GM10248 (cell line): ENCODE measurements around the gene TMEM198.

Source experiments
- CTCF ChIA-PET: fragments of 300-600 bp; sonication (Branson Sonifier 250); formaldehyde crosslinking; extraction: SDS; loops from one replicate; lab custom pipeline; 2021; ENCODE audit warnings: antibody characterized with exemption; lab: Yijun Ruan, JAX
- POLR2A ChIA-PET: fragments of 350-650 bp; sonication (Branson Sonifier 250); formaldehyde crosslinking; extraction: SDS; loops from one replicate; lab custom pipeline; 2020; ENCODE audit warnings: antibody characterized with exemption; lab: Yijun Ruan, JAX
- DNase-seq: peaks from one replicate; pipeline ENCODE4 v3.0.0; 2012; ENCODE audit errors: extremely low spot score
- TF ChIP-seq, protein P1 (sequence below): IDR thresholded peaks from 2 replicates; pipeline ENCODE4 v1.5.1; 2012; ENCODE audit warnings: mild to moderate bottlenecking, low read depth; ENCODE audit errors: extremely low read depth, missing control alignments, control extremely low read depth

Gene TMEM198

DNA sequence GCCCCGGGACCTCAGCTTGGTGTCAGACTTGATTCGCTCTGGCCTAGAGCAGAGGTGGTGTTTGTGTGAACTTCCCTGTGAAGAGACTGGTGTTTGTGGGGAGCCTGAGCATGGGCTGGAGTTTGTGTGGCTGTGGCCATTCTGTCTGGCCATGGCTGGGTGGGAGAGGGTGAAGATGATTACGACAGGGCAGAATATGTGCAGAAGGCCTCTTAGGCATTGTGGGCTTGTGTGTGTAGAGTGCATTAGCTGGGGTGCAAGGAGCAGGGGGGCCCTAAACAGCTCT lies 17.0 kb downstream of the TMEM198 start:
- TF ChIP-seq, protein P1, sequence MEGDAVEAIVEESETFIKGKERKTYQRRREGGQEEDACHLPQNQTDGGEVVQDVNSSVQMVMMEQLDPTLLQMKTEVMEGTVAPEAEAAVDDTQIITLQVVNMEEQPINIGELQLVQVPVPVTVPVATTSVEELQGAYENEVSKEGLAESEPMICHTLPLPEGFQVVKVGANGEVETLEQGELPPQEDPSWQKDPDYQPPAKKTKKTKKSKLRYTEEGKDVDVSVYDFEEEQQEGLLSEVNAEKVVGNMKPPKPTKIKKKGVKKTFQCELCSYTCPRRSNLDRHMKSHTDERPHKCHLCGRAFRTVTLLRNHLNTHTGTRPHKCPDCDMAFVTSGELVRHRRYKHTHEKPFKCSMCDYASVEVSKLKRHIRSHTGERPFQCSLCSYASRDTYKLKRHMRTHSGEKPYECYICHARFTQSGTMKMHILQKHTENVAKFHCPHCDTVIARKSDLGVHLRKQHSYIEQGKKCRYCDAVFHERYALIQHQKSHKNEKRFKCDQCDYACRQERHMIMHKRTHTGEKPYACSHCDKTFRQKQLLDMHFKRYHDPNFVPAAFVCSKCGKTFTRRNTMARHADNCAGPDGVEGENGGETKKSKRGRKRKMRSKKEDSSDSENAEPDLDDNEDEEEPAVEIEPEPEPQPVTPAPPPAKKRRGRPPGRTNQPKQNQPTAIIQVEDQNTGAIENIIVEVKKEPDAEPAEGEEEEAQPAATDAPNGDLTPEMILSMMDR, result no peak
- ChIA-PET CTCF (interaction anchor here (0.7 to 5.3 kb wide), 35 partner anchors 9 to 358 kb away, joined by 3 to 66 read pairs (median 6); partner anchors contain the start of genes CHPF, DNPEP, INHA and OBSL1), POLR2A (no interaction called here)
- DNase-seq, result no peak

DNA sequence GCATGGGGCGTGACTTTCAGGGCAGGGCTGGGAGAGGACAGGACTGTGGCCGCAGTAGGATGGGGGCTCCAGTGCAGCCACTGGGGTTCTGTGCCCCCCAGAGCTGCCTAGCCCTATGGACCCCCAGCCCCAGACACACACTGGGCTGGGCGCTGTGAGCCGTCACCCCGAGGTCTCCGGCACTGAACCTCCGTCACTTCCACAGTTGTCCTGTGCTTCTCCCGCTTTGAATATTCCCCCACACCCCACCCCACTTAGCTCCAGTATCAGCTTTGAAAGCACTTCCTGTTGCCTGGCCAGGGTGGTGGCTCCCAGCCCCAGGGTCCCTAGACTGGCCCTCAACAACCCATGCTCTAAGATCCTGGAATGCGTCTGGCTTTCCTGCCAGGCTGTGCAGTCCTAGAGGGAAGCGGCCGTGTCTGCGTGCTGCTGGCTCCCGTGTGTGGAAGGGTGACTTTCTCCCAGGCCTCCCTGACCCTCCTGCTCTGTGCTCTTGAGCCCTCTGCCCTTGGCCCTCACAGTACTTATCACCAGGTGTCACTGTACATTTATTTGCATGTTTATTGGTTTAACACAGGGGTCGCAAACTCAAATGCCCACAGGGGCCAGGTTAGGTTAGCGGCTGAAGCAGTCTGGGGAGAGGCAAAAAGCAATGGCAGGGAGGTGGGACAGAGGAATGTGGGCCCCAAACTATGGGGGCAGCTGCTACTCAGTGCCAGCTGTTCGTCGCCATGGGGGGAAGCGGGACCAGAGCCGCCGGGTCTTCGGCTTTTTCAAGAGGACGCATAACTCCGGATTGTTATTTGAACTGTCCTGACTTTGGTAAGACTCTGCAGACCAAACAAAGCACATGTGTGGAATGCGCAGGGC lies 17.6 kb downstream of the TMEM198 start:
- CTCF ChIA-PET, result interaction anchor here (0.8 to 5.3 kb wide), 28 partner anchors 9 to 173 kb away, joined by 3 to 66 read pairs (median 6); partner anchors contain the start of genes CHPF, DNPEP, INHA and OBSL1
- no peak for DNase-seq
- TF ChIP-seq, protein P1, result no peak
- POLR2A ChIA-PET, result no interaction called here

DNA sequence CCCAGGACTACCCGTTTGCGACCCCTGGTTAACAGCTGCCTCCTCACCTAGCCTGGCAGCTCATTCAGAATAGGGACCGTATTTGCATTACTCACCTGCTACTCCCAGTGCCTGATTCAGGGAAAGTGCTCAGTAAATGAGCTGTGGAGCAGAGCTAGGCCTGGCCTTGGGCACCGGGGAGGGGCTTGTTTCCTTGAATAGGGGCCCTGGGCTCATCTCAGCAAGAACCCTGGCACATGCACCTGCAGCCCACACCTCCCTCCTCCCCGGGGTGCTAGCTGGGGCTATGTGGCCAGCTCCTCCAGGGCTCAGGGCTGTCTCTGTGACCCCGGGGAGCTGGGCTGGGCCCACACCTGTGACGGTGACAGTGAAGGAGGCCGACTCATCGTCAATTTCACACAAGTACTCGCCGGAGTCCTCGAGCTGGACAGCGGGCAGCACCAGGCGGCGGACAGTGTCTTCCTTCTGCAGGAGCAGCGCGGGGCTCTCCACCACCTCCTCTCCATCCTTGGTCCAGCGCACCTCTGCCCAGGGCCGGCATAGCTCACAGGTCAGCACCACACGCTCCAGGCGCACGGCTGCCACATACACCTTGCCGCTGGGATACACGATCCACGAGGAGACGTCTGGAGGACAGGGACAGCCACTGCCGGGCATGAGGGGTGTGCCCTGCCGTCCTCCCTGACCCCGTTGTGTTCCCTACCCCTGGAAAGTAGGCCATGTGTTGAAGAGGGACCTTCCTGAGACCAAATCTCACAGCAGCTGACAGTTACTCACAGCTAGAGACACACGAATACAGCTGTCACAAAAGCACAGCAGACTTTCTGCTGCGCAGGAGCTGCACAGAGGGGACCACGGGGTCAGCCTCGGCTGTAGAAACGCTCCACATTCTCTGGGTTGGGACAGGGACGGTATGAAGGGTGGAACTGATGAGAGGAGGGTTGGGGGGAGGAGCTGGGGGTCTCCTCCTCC lies 18.5 kb downstream of the TMEM198 start:
- DNase-seq, result no peak
- ChIA-PET POLR2A (no interaction called here), CTCF (interaction anchor here (1.1 to 5.3 kb wide), 11 partner anchors 9 to 160 kb away, joined by 3 to 66 read pairs (median 13); partner anchors contain the start of genes CHPF, INHA, OBSL1 and STK11IP)
- TF ChIP-seq, protein P1, result no peak

DNA sequence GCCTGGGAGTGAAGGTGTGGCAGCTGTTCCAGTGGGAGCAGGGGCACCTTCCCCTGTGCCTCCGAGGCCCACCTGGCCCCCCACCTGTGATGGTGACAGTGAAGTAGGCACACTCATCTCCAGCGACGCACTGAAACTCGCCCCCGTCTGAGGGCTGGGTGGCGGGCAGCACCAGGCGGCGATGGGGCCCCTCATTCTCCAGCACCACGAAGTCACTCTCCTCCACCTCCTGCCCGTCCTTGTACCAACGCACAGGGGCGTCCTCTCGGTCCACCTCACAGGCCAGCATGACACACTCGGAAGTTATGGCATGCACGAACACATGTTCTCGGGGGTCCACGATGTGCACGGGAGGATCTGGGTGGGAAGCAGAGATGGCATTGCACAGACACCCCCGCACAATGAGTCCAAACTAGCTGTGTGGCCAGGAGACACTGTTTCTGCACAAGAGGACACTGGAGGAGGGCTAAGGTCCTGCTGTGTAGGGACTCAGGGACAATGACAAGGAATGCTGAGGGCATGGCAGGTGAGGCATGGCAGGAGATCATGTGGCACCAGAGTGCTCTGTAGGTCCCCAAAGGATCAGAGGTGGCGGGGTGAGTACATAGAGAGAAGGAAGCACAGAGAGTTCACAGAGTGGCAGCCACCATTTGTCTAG lies 19.6 kb downstream of the TMEM198 start:
- TF ChIP-seq, protein P1, result no peak
- DNase-seq, result no peak
- ChIA-PET POLR2A (no interaction called here), CTCF (interaction anchor here (1.2 to 5.3 kb wide), 3 partner anchors 13 to 161 kb away, joined by 3 to 66 read pairs (median 38); partner anchors contain the start of genes CHPF and TMEM198)

DNA sequence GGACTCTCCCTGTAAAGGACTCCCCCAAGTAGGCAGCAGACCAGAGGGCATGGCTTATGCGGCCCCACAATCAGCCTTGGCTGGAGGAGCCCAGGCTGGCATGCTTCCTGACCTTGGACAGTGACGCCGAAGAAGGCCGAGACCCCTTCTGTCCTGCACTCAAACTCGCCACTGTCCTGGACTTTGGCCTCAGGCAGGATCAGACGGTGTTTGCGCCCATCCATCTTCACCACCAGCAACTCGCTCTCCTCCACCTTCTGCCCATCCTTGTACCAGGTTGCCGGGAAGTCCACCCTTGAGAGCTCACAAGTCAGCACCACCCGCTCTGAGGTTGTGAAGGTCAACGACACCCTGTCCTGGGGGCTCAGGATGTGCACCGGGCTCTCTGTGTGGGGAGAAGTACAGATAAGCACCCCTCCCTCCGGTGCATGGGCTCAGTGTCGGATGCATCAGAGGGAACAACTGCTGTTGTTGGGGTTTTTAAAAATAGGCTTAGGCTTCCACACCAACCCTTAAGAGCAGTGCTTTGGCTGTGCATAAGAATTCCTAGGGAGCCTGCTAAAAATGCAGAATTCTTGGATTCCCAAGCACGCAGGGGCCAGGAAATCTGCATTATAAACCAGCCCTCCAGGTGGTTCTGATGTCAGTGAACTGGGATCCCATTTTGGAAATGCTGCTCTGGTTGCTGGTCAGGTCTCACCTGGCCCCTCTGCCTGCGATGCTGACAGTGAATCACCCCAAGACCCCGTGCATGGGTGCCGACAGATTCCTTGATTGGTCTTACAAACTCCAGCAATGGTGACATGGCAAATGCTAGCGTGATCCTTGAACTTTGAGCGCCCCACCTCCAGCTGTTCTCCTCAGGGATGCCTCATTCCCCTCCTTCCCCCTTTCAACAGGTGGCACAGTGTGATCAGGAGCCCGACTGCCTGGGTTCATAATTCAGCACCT lies 21.6 kb downstream of the TMEM198 start:
- POLR2A ChIA-PET, result no interaction called here
- CTCF ChIA-PET, result interaction anchor here (1.4 to 2.3 kb wide), 2 partner anchors 10 to 35 kb away, joined by 3 to 7 read pairs; no protein-coding TSS in a partner anchor
- TF ChIP-seq, protein P1, result no peak

More for the DNA sequence above, 21.6 kb downstream of the TMEM198 start:
- DNase-seq, result no peak
